Measurements from ENCODE around the gene FCN2. TPM values are rescaled to one million over a fixed set of nuclear protein-coding genes. Genes with fewer than 3 reads are reported as not detected.

FCN2 gene
- total RNA-seq, 2 experiments from 2014 or later, result not detected

DNA sequence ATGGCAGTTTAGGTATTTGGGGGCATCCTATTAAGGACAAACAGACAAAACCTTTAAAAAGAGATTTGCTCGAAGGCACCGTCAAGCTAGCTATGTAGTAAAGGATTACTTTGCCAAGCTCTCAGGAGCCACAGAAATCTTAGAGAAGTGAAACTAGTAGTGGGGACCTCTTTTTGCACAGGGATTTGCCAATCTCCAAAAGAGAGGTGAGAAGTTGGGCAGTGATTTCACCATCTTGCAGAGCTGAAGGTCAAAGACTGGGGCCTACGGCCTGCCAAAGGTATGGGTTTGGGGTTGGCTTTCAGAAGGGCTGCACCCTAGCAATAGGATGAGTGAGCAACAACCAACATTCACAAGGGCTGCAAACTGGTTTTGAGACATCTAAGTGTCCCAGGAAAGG, 38.7 kb downstream of the FCN2 start:
- no peaks in the 10 kb centered on the region for H4K20me1 ChIP-seq (ENCODE audit: insufficient read depth, low read length)
- H2AFZ ChIP-seq (ENCODE audit: low read length), result no peak overlapping the region
- intact Hi-C loops (cut with micrococcal nuclease; ENCODE audit: unreplicated experiment), result no loop called here
- H3K79me2 ChIP-seq (ENCODE audit: insufficient read depth, low read depth, low read length), result no peaks in the 10 kb centered on the region
- TF ChIP-seq EZH2phosphoT487 (IDR thresholded peaks at IDR 0.05; ENCODE audit: borderline replicate concordance, low read depth, low read length), result no peak
- TF ChIP-seq, protein P1, sequence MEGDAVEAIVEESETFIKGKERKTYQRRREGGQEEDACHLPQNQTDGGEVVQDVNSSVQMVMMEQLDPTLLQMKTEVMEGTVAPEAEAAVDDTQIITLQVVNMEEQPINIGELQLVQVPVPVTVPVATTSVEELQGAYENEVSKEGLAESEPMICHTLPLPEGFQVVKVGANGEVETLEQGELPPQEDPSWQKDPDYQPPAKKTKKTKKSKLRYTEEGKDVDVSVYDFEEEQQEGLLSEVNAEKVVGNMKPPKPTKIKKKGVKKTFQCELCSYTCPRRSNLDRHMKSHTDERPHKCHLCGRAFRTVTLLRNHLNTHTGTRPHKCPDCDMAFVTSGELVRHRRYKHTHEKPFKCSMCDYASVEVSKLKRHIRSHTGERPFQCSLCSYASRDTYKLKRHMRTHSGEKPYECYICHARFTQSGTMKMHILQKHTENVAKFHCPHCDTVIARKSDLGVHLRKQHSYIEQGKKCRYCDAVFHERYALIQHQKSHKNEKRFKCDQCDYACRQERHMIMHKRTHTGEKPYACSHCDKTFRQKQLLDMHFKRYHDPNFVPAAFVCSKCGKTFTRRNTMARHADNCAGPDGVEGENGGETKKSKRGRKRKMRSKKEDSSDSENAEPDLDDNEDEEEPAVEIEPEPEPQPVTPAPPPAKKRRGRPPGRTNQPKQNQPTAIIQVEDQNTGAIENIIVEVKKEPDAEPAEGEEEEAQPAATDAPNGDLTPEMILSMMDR (conservative IDR thresholded peaks at IDR 0.05; ENCODE audit: low read length), result no peak
- ChIA-PET CTCF (ENCODE audit: unreplicated experiment) (no interaction called here), POLR2A (interaction anchor here (0.9 kb wide), 1 partner anchor 9 kb away, joined by 3 read pairs; no protein-coding TSS in a partner anchor)
- H3K27ac ChIP-seq (ENCODE audit: low read depth, low read length, poor library complexity, severe bottlenecking), result no peak overlapping the region
- H3K4me2 ChIP-seq (ENCODE audit: low read length), result no peak overlapping the region
- no peak for DNase-seq (ENCODE audit: low spot score)
- no TSS peak for BruUV-seq (replicated peaks)
- H3K4me3 ChIP-seq (ENCODE audit: low read depth, low read length, poor library complexity, severe bottlenecking), result no peak overlapping the region
- H3K4me1 ChIP-seq (ENCODE audit: insufficient read depth, low read length, poor library complexity, severe bottlenecking), result peaks cover 35% of the 10 kb centered on the region
- no peaks in the 10 kb centered on the region for H3K9me2 ChIP-seq (ENCODE audit: insufficient read depth, low read length)
- H3K9me3 ChIP-seq (ENCODE audit: low read length), result peaks cover 21% of the 10 kb centered on the region
- H3K36me3 ChIP-seq (ENCODE audit: insufficient read depth, low read length), result no peaks in the 10 kb centered on the region; the same call in 1 of the 2 replicates

DNA sequence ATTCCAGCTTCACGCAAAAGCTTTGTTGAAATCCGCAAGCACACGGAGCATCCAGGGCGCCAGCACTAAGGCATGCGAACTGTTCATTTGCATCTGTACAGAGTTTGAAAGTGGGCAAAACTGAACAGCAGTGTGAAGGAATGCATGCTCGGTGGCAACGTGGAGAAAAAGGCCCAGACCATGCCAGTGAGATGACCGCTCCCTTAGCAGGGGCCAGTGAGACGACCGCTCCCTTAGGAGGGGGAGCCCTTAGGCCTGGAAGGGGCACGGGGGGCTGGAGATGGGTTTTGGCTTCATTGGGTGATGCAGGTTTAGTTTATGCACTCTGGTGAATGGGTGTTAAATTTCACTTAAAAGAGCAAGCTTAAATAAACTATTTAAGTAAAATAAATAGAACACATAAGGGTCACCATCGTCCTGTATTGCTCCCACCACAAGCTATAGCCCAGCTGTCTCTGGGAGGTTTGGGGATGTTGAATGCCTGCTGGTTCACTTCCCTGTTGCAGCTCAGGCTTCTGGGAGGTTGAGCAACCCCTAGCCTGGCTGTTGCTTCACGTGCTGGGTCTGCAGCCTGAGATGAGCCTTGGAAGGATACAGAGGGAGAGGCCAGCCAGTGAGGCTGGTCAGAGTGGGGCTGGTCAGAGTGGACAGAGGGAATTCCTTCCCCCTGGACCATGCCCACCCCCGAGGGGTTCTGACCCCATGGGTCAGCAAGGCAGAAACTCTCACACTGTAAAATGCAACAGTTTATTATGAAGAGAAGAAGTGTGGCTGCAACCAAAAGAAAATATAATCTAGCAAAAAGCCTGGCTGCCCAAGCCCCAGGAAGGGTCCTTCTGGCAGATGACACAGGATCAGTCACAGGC, 41.7 kb downstream of the FCN2 start:
- TF ChIP-seq, protein P1 (conservative IDR thresholded peaks at IDR 0.05; ENCODE audit: low read length), result no peak
- TF ChIP-seq EZH2phosphoT487 (IDR thresholded peaks at IDR 0.05; ENCODE audit: borderline replicate concordance, low read depth, low read length), result no peak
- no peak overlapping the region for H3K27ac ChIP-seq (ENCODE audit: low read depth, low read length, poor library complexity, severe bottlenecking)
- peaks cover 21% of the 10 kb centered on the region for H3K9me3 ChIP-seq (ENCODE audit: low read length)
- no peaks in the 10 kb centered on the region for H3K9me2 ChIP-seq (ENCODE audit: insufficient read depth, low read length)
- ChIA-PET CTCF (ENCODE audit: unreplicated experiment) (no interaction called here), POLR2A (interaction anchor here (1.5 kb wide), 1 partner anchor 8 kb away, joined by 6 read pairs; no protein-coding TSS in a partner anchor)
- no peak overlapping the region for H2AFZ ChIP-seq (ENCODE audit: low read length)
- peaks cover 27% of the 10 kb centered on the region for H3K4me1 ChIP-seq (ENCODE audit: insufficient read depth, low read length, poor library complexity, severe bottlenecking)
- no peak overlapping the region for H3K4me2 ChIP-seq (ENCODE audit: low read length)
- intact Hi-C loops (cut with micrococcal nuclease; ENCODE audit: unreplicated experiment), result no loop called here
- no peaks in the 10 kb centered on the region for H4K20me1 ChIP-seq (ENCODE audit: insufficient read depth, low read length)
- H3K79me2 ChIP-seq (ENCODE audit: insufficient read depth, low read depth, low read length), result no peaks in the 10 kb centered on the region
- H3K4me3 ChIP-seq (ENCODE audit: low read depth, low read length, poor library complexity, severe bottlenecking), result no peak overlapping the region
- no TSS peak for BruUV-seq (replicated peaks)
- DNase-seq (ENCODE audit: low spot score), result no peak
- H3K36me3 ChIP-seq (ENCODE audit: insufficient read depth, low read length), result no peaks in the 10 kb centered on the region; the same call in 1 of the 2 replicates

DNA sequence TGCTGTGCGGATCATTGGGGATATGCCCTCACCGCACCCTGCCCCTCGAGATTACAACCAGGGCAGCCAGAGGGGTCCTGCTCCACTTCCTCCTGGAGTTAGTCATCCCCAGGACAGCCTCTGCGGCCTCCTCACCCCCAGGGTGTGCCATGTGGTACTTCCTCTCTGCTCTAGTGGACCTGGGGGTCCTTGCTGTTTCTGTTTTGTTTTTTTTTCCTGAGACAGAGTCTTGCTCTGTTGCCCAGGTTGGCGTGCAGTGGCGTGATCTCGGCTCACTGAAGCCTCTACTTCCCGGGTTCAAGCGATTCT, 42.3 kb downstream of the FCN2 start:
- Histone ChIP-seq H3K4me2 (ENCODE audit: low read length) (no peak overlapping the region), H3K27ac (ENCODE audit: low read depth, low read length, poor library complexity, severe bottlenecking) (no peak overlapping the region), H3K4me3 (ENCODE audit: low read depth, low read length, poor library complexity, severe bottlenecking) (no peak overlapping the region), H3K9me3 (ENCODE audit: low read length) (peaks cover 21% of the 10 kb centered on the region), H3K79me2 (ENCODE audit: insufficient read depth, low read depth, low read length) (no peaks in the 10 kb centered on the region), H4K20me1 (ENCODE audit: insufficient read depth, low read length) (no peaks in the 10 kb centered on the region), H3K9me2 (ENCODE audit: insufficient read depth, low read length) (no peaks in the 10 kb centered on the region), H2AFZ (ENCODE audit: low read length) (no peak overlapping the region), H3K36me3 (ENCODE audit: insufficient read depth, low read length) (no peaks in the 10 kb centered on the region; the same call in 1 of the 2 replicates), H3K4me1 (ENCODE audit: insufficient read depth, low read length, poor library complexity, severe bottlenecking) (peaks cover 24% of the 10 kb centered on the region)
- no TSS peak for BruUV-seq (replicated peaks)
- TF ChIP-seq EZH2phosphoT487 (IDR thresholded peaks at IDR 0.05; ENCODE audit: borderline replicate concordance, low read depth, low read length), result no peak
- TF ChIP-seq, protein P1 (conservative IDR thresholded peaks at IDR 0.05; ENCODE audit: low read length), result no peak
- intact Hi-C loops (cut with micrococcal nuclease; ENCODE audit: unreplicated experiment), result no loop called here
- CTCF ChIA-PET (ENCODE audit: unreplicated experiment), result no interaction called here
- POLR2A ChIA-PET, result no interaction called here
- no peak for DNase-seq (ENCODE audit: low spot score)

All from OCI-LY7 (cell line).